Liver (tissue), 3 donors: ENCODE results near the gene PTPRN2.

Experiments
- CTCF ChIP-seq: fragments of 150-350 bp; IDR thresholded peaks from 2 replicates; pipeline ENCODE4 v1.5.1; 2017; ENCODE audit warnings: improper control_type of control experiment, low read depth, low read length; ENCODE audit not compliant: missing input control
- EGR1 ChIP-seq, 2 donors: IDR thresholded peaks; 2 replicates each; pipeline ENCODE4 v1.6.1; 2016 to 2018; ENCODE audit warnings: antibody characterized with exemption in 2 of 2, low read depth in 2 of 2
- GABPA ChIP-seq, 2 donors: IDR thresholded peaks in 1 of 2; conservative IDR thresholded peaks in 1 of 2; 2 replicates each; pipeline ENCODE4 v1.6.1; 2016; ENCODE audit warnings: antibody characterized with exemption in 2 of 2, mild to moderate bottlenecking in 1 of 2, moderate library complexity in 1 of 2
- HNF4G ChIP-seq: IDR thresholded peaks from 2 replicates; pipeline ENCODE4 v1.6.1; 2016; ENCODE audit warnings: antibody characterized with exemption
- JUND ChIP-seq, 2 donors: IDR thresholded peaks; 2 replicates each; pipeline ENCODE4 v1.6.1; 2016; ENCODE audit warnings: antibody characterized with exemption in 2 of 2
- MAX ChIP-seq: IDR thresholded peaks from 2 replicates; pipeline ENCODE4 v1.6.1; 2016; ENCODE audit warnings: antibody characterized with exemption
- RAD21 ChIP-seq, 2 donors: IDR thresholded peaks; 2 replicates each; pipeline ENCODE4 v1.6.1; 2016; ENCODE audit warnings: antibody characterized with exemption in 2 of 2, mild to moderate bottlenecking in 2 of 2
- REST ChIP-seq: IDR thresholded peaks from 2 replicates; pipeline ENCODE4 v1.6.1; 2016; ENCODE audit warnings: antibody characterized with exemption, mild to moderate bottlenecking
- TAF1 ChIP-seq: conservative IDR thresholded peaks from 2 replicates; pipeline ENCODE4 v1.6.1; 2016; ENCODE audit warnings: antibody characterized with exemption, mild to moderate bottlenecking
- YY1 ChIP-seq: IDR thresholded peaks from 2 replicates; pipeline ENCODE4 v1.6.1; 2016; ENCODE audit warnings: antibody characterized with exemption, mild to moderate bottlenecking
- ZBTB33 ChIP-seq: IDR thresholded peaks from 2 replicates; pipeline ENCODE4 v1.6.1; 2016; ENCODE audit warnings: antibody characterized with exemption
- donor health status: healthy.
- donor health status: healthy.

GRCh38 chr7:157811946-157812345 is 775.7 kb downstream of the PTPRN2 start:
- TF ChIP-seq CTCF (no peak), JUND (IDR thresholded peaks at IDR 0.05) (no peak), MAX (no peak), TAF1 (no peak), ZBTB33 (no peak), GABPA (IDR thresholded peaks at IDR 0.05 in 1 of 2, conservative IDR thresholded peaks at IDR 0.05 in 1 of 2) (no peak), RAD21 (IDR thresholded peaks at IDR 0.05) (no peak), REST (no peak), YY1 (no peak), EGR1 (IDR thresholded peaks at IDR 0.05; ENCODE audit: low read depth in 2 of 2) (no peak), HNF4G (no peak)
